Skin of body (tissue), 2 donors: ENCODE results near the gene BRIP1. TPM values are rescaled to one million over a fixed set of nuclear protein-coding genes. Genes with fewer than 3 reads are reported as not detected.
"Not testable (repeated sequence)": the region's sequence is repeated elsewhere in the genome, so short reads cannot be mapped to it uniquely, and the experiment has no call there.

Experiments
- DNase-seq: peaks from one replicate; lab custom pipeline; 2025; lab: John Stamatoyannopoulos, UW
- total RNA-seq: library from RNA; depleted of rRNA; stranded (reverse); fragments of >200 nt; gene quantifications from one replicate; pipeline ENCODE4 v1.2.3, GENCODE V29; 2014

The BRIP1 gene
- total RNA-seq, 1 donor from 2014 or later: 10.5 TPM

- no peak for DNase-seq
These were observed 3.7 kb upstream of the BRIP1 start for GRCh38 chr17:61867033-61867432.

GRCh38 chr17:61863801-61864126, 436 bp upstream of the BRIP1 start:
- no peak for DNase-seq

- DNase-seq: no peak
These were observed 1.2 kb downstream of the BRIP1 start for GRCh38 chr17:61862105-61862574.

GRCh38 chr17:61860397-61860796, 2.9 kb downstream of the BRIP1 start:
- DNase-seq: not testable (repeated sequence)

- no peak for DNase-seq
These were observed 7.3 kb downstream of the BRIP1 start for GRCh38 chr17:61856035-61856434.

- DNase-seq: no peak
These were observed 10.5 kb downstream of the BRIP1 start for GRCh38 chr17:61852857-61853256.

- no peak for DNase-seq
These were observed 13.7 kb downstream of the BRIP1 start for GRCh38 chr17:61849674-61850073.

- DNase-seq: no peak
These were observed 14.4 kb downstream of the BRIP1 start for GRCh38 chr17:61848896-61849295.

- no peak for DNase-seq
These were observed 15.1 kb downstream of the BRIP1 start for GRCh38 chr17:61848247-61848646.

- no peak for DNase-seq
These were observed 15.7 kb downstream of the BRIP1 start for GRCh38 chr17:61847659-61848058.

- DNase-seq: no peak
These were observed 16.5 kb downstream of the BRIP1 start for GRCh38 chr17:61846761-61847375.

- DNase-seq: no peak
These were observed 17.2 kb downstream of the BRIP1 start for GRCh38 chr17:61846088-61846487.

GRCh38 chr17:61843435-61843834, 19.9 kb downstream of the BRIP1 start:
- DNase-seq: no peak

- DNase-seq: no peak
These were observed 20.4 kb downstream of the BRIP1 start for GRCh38 chr17:61842899-61843298.

GRCh38 chr17:61839300-61839786, 24.0 kb downstream of the BRIP1 start:
- DNase-seq: no peak

- DNase-seq: peak; percentile 46
These were observed 25.9 kb downstream of the BRIP1 start for GRCh38 chr17:61837175-61838051.

GRCh38 chr17:61836266-61837174, 26.8 kb downstream of the BRIP1 start:
- DNase-seq: no peak

- DNase-seq: no peak
These were observed 27.7 kb downstream of the BRIP1 start for GRCh38 chr17:61835606-61836005.

GRCh38 chr17:61834610-61835009, 28.7 kb downstream of the BRIP1 start:
- DNase-seq: no peak

GRCh38 chr17:61833536-61834193, 29.7 kb downstream of the BRIP1 start:
- DNase-seq: no peak

GRCh38 chr17:61832463-61832862, 30.9 kb downstream of the BRIP1 start:
- no peak for DNase-seq
